Measurements from ENCODE around the gene KCTD15.

DNA sequence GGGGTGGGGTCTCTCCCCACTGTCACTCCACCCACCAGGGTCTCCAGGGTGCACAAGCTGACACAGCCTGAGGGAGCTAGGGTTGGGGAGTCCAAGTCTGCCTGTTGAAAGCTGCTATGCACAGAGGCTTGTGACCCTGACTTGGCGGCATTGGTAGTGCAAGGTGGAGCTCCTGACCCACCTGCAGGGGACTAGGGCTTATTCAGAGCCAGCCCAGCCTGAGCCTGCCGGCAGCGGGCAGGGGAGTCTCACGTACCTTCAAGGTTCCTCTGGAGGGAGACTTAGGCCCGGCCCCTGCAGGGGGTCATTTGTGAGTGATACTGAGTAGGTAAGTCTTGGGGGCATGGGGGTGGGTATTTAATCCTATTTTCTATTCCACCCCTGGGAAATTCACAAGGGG, 4.7 kb downstream of the KCTD15 start:
- TF ChIP-seq CTCF (IDR thresholded peaks at IDR 0.05) (no peak), POLR2A (IDR thresholded peaks at IDR 0.05) (no peak)

Measured in thyroid gland (tissue), 4 donors.